Renal pelvis (tissue), 12 donors: ENCODE data around the gene MZT2B. TPM values are rescaled to one million over a fixed set of nuclear protein-coding genes. Genes with fewer than 3 reads are reported as not detected.
"Not testable (repeated sequence)": the region's sequence is repeated elsewhere in the genome, so short reads cannot be mapped to it uniquely, and the experiment has no call there.

ENCODE experiments used
- DNase-seq: peaks from one replicate; pipeline ENCODE4 v3.0.0-alpha.2; 2013
- long read RNA-seq, 16 experiments: transcript quantifications; one replicate each; lab custom pipeline, GENCODE V29; 2026
- polyA plus RNA-seq, 3 donors: library from polyadenylated mRNA; unstranded; fragments of 120-200 nt; gene quantifications; one replicate each; pipeline ENCODE4 v1.2.1, GENCODE V29; 2013; ENCODE audit not compliant: insufficient read length in 3 of 3

The MZT2B gene, protein sequence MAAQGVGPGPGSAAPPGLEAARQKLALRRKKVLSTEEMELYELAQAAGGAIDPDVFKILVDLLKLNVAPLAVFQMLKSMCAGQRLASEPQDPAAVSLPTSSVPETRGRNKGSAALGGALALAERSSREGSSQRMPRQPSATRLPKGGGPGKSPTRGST
- 100 to 1,000 TPM; 123 to 200 (median 183) TPM for polyA plus RNA-seq
- long read RNA-seq, donor 1, transcript MZT2B-203 (3 exons, 455 nt) = minor isoform, 9 of 269 reads
- long read RNA-seq, donor 1, transcript MZT2B-201 (3 exons, 933 nt) = major isoform, 215 of 269 reads
- long read RNA-seq, donor 1, transcript MZT2B-204 (2 exons, 401 nt) = minor isoform, 11 of 269 reads
- long read RNA-seq, donor 1, transcript MZT2B-206 (2 exons, 480 nt) = minor isoform, 20 of 269 reads
- long read RNA-seq, donor 1, partial matches to known transcripts = 6 of 269 reads
- long read RNA-seq, donor 1, other reads (novel, unspliced or antisense) = 5 of 269 reads
- long read RNA-seq, donor 2, transcript MZT2B-204 (2 exons, 401 nt) = minor isoform, 5 of 267 reads
- long read RNA-seq, donor 2, transcript MZT2B-203 (3 exons, 455 nt) = minor isoform, 9 of 267 reads
- long read RNA-seq, donor 2, transcript MZT2B-206 (2 exons, 480 nt) = minor isoform, 18 of 267 reads
- long read RNA-seq, donor 2, transcript MZT2B-201 (3 exons, 933 nt) = major isoform, 229 of 267 reads
- long read RNA-seq, donor 2, partial matches to known transcripts = 0 of 267 reads
- long read RNA-seq, donor 2, other reads (novel, unspliced or antisense) = 0 of 267 reads
- long read RNA-seq, donor 3, transcript MZT2B-201 (3 exons, 933 nt) = major isoform, 176 of 216 reads
- long read RNA-seq, donor 3, transcript MZT2B-206 (2 exons, 480 nt) = minor isoform, 11 of 216 reads
- long read RNA-seq, donor 3, transcript MZT2B-204 (2 exons, 401 nt) = minor isoform, 5 of 216 reads
- long read RNA-seq, donor 3, partial matches to known transcripts = 13 of 216 reads
- long read RNA-seq, donor 3, other reads (novel, unspliced or antisense) = 5 of 216 reads
- long read RNA-seq, donor 4, transcript MZT2B-203 (3 exons, 455 nt) = minor isoform, 13 of 343 reads
- long read RNA-seq, donor 4, transcript MZT2B-206 (2 exons, 480 nt) = minor isoform, 24 of 343 reads
- long read RNA-seq, donor 4, transcript MZT2B-204 (2 exons, 401 nt) = minor isoform, 23 of 343 reads
- long read RNA-seq, donor 4, transcript MZT2B-201 (3 exons, 933 nt) = major isoform, 266 of 343 reads
- long read RNA-seq, donor 4, partial matches to known transcripts = 7 of 343 reads
- long read RNA-seq, donor 4, other reads (novel, unspliced or antisense) = 0 of 343 reads
- long read RNA-seq, donor 5, transcript MZT2B-201 (3 exons, 933 nt) = major isoform, 139 of 177 reads
- long read RNA-seq, donor 5, transcript MZT2B-206 (2 exons, 480 nt) = minor isoform, 11 of 177 reads
- long read RNA-seq, donor 5, transcript MZT2B-204 (2 exons, 401 nt) = minor isoform, 15 of 177 reads
- long read RNA-seq, donor 5, partial matches to known transcripts = 0 of 177 reads
- long read RNA-seq, donor 5, other reads (novel, unspliced or antisense) = 5 of 177 reads
- long read RNA-seq, donor 6, transcript MZT2B-203 (3 exons, 455 nt) = minor isoform, 6 of 200 reads
- long read RNA-seq, donor 6, transcript MZT2B-201 (3 exons, 933 nt) = major isoform, 162 of 200 reads
- long read RNA-seq, donor 6, transcript MZT2B-204 (2 exons, 401 nt) = minor isoform, 8 of 200 reads
- long read RNA-seq, donor 6, transcript MZT2B-206 (2 exons, 480 nt) = minor isoform, 17 of 200 reads
- long read RNA-seq, donor 6, partial matches to known transcripts = 6 of 200 reads
- long read RNA-seq, donor 6, other reads (novel, unspliced or antisense) = 0 of 200 reads
- long read RNA-seq, donor 7, transcript MZT2B-206 (2 exons, 480 nt) = minor isoform, 25 of 320 reads
- long read RNA-seq, donor 7, transcript MZT2B-204 (2 exons, 401 nt) = minor isoform, 14 of 320 reads
- long read RNA-seq, donor 7, transcript MZT2B-203 (3 exons, 455 nt) = minor isoform, 8 of 320 reads
- long read RNA-seq, donor 7, transcript MZT2B-201 (3 exons, 933 nt) = major isoform, 241 of 320 reads
- long read RNA-seq, donor 7, partial matches to known transcripts = 22 of 320 reads
- long read RNA-seq, donor 7, other reads (novel, unspliced or antisense) = 0 of 320 reads
- long read RNA-seq, donor 8, transcript MZT2B-206 (2 exons, 480 nt) = minor isoform, 7 of 132 reads
- long read RNA-seq, donor 8, transcript MZT2B-201 (3 exons, 933 nt) = major isoform, 110 of 132 reads
- long read RNA-seq, donor 8, partial matches to known transcripts = 7 of 132 reads
- long read RNA-seq, donor 8, other reads (novel, unspliced or antisense) = 0 of 132 reads
- long read RNA-seq, donor 9, transcript MZT2B-201 (3 exons, 933 nt) = major isoform, 217 of 289 reads
- long read RNA-seq, donor 9, transcript MZT2B-206 (2 exons, 480 nt) = minor isoform, 17 of 289 reads
- long read RNA-seq, donor 9, transcript MZT2B-204 (2 exons, 401 nt) = minor isoform, 15 of 289 reads
- long read RNA-seq, donor 9, transcript MZT2B-203 (3 exons, 455 nt) = minor isoform, 11 of 289 reads
- long read RNA-seq, donor 9, partial matches to known transcripts = 19 of 289 reads
- long read RNA-seq, donor 9, other reads (novel, unspliced or antisense) = 0 of 289 reads
- long read RNA-seq, donor 10, transcript MZT2B-206 (2 exons, 480 nt) = minor isoform, 14 of 208 reads
- long read RNA-seq, donor 10, transcript MZT2B-203 (3 exons, 455 nt) = minor isoform, 7 of 208 reads
- long read RNA-seq, donor 10, transcript MZT2B-201 (3 exons, 933 nt) = major isoform, 175 of 208 reads
- long read RNA-seq, donor 10, transcript MZT2B-204 (2 exons, 401 nt) = minor isoform, 7 of 208 reads
- long read RNA-seq, donor 10, partial matches to known transcripts = 0 of 208 reads
- long read RNA-seq, donor 10, other reads (novel, unspliced or antisense) = 0 of 208 reads
- long read RNA-seq, donor 11, transcript MZT2B-201 (3 exons, 933 nt) = major isoform, 141 of 185 reads
- long read RNA-seq, donor 11, transcript MZT2B-203 (3 exons, 455 nt) = minor isoform, 5 of 185 reads
- long read RNA-seq, donor 11, transcript MZT2B-204 (2 exons, 401 nt) = minor isoform, 6 of 185 reads
- long read RNA-seq, donor 11, transcript MZT2B-206 (2 exons, 480 nt) = minor isoform, 13 of 185 reads
- long read RNA-seq, donor 11, partial matches to known transcripts = 16 of 185 reads
- long read RNA-seq, donor 11, other reads (novel, unspliced or antisense) = 0 of 185 reads
- long read RNA-seq, donor 12, transcript MZT2B-201 (3 exons, 933 nt) = major isoform, 232 of 309 reads
- long read RNA-seq, donor 12, transcript MZT2B-204 (2 exons, 401 nt) = minor isoform, 13 of 309 reads
- long read RNA-seq, donor 12, transcript MZT2B-203 (3 exons, 455 nt) = minor isoform, 12 of 309 reads
- long read RNA-seq, donor 12, transcript MZT2B-206 (2 exons, 480 nt) = minor isoform, 25 of 309 reads
- long read RNA-seq, donor 12, partial matches to known transcripts = 21 of 309 reads
- long read RNA-seq, donor 12, other reads (novel, unspliced or antisense) = 0 of 309 reads
- long read RNA-seq, donor 13, transcript MZT2B-201 (3 exons, 933 nt) = major isoform, 89 of 113 reads
- long read RNA-seq, donor 13, transcript MZT2B-204 (2 exons, 401 nt) = minor isoform, 6 of 113 reads
- long read RNA-seq, donor 13, transcript MZT2B-206 (2 exons, 480 nt) = minor isoform, 12 of 113 reads
- long read RNA-seq, donor 13, partial matches to known transcripts = 0 of 113 reads
- long read RNA-seq, donor 13, other reads (novel, unspliced or antisense) = 0 of 113 reads
- long read RNA-seq, donor 14 = 0 reads
- long read RNA-seq, donor 15, transcript MZT2B-206 (2 exons, 480 nt) = minor isoform, 18 of 260 reads
- long read RNA-seq, donor 15, transcript MZT2B-204 (2 exons, 401 nt) = minor isoform, 13 of 260 reads
- long read RNA-seq, donor 15, transcript MZT2B-203 (3 exons, 455 nt) = minor isoform, 5 of 260 reads
- long read RNA-seq, donor 15, transcript MZT2B-201 (3 exons, 933 nt) = major isoform, 217 of 260 reads
- long read RNA-seq, donor 15, partial matches to known transcripts = 0 of 260 reads
- long read RNA-seq, donor 15, other reads (novel, unspliced or antisense) = 0 of 260 reads
- long read RNA-seq, donor 16, transcript MZT2B-201 (3 exons, 933 nt) = major isoform, 225 of 289 reads
- long read RNA-seq, donor 16, transcript MZT2B-206 (2 exons, 480 nt) = minor isoform, 25 of 289 reads
- long read RNA-seq, donor 16, transcript MZT2B-203 (3 exons, 455 nt) = minor isoform, 6 of 289 reads
- long read RNA-seq, donor 16, transcript MZT2B-204 (2 exons, 401 nt) = minor isoform, 15 of 289 reads
- long read RNA-seq, donor 16, partial matches to known transcripts = 13 of 289 reads
- long read RNA-seq, donor 16, other reads (novel, unspliced or antisense) = 0 of 289 reads

DNA sequence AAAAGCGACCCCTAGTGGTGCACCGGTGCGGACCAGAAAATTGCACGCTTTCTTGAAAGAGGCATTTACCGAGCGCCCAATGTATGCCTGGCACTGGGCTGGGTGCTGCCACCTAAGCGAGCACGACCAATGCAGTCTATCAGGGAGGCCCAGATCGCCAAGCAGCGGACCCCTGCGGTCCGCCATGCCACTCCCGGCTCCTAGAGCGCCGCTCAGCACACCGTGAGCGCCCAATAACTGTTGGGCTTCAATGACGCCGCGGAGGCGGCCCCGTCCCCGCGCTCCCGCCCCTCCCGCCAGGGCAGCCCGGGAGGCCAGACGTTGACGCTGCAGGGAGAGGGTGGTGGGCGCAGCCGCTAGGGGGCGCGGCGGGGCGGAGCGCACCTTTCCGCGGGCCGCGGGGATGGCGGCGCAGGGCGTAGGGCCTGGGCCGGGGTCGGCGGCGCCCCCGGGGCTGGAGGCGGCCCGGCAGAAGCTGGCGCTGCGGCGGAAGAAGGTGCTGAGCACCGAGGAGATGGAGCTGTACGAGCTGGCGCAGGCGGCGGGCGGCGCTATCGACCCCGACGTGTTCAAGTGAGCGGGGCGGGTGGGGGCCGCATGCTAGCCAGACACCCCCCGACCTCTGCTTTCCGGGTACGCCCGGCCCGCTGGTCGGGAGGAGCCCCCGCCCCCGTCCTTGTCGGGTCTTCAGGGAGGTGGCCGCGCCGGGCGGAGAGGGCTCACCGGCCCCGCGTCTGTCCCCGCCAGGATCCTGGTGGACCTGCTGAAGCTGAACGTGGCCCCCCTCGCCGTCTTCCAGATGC, at the start of gene MZT2B:
Gene MZT2B (plus strand): TSS at position 383 of the 803 bp plus-strand sequence. CDS start 21 bp downstream, at position 404.
- peak; percentile 85 for DNase-seq

GRCh38 chr2:130135692-130136541, 46.1 kb upstream of the MZT2B start:
- no peak for DNase-seq

DNA sequence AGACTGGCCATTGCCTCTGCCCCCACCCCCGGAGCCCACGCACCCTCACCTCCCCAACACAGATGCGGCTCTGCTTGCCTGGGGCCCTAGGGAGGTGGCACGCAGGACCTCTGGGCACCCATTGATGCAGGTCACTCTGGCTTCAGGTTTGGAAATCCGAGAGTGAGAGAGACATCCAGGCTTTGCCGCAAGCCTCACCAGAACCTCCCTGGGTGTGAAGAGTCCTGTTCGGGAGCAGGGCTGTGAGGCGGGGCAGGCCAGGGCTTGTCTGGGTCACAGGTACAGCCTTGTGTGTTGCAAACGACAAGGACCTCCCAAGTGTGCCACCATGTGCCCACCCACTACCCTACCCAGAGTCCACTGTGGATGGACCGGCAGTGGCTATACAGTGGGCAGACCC, 45.5 kb upstream of the MZT2B start:
- DNase-seq = not testable (repeated sequence)

DNA sequence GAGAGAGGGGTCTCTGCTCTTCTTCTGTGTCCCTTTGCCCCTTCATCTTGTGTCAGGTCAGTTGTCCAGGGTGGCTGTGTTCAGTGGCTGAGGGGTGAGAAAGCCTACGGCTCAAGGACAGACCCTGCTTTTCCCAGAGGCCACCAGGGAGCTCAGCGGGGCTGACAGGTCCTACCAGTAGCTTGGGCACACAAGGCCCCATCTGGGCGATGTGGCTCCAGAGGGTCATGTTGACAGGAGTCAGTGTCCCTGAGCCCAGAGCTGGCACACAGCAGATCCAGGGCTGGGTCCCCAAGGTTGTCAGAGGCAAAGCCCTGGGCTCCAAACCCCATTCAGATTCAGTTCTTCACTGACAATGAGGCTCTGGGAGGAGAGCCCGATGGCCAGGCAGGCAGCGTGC, 44.9 kb upstream of the MZT2B start:
- not testable (repeated sequence) for DNase-seq

GRCh38 chr2:130138326-130138725, 43.7 kb upstream of the MZT2B start:
- not testable (repeated sequence) for DNase-seq

DNA sequence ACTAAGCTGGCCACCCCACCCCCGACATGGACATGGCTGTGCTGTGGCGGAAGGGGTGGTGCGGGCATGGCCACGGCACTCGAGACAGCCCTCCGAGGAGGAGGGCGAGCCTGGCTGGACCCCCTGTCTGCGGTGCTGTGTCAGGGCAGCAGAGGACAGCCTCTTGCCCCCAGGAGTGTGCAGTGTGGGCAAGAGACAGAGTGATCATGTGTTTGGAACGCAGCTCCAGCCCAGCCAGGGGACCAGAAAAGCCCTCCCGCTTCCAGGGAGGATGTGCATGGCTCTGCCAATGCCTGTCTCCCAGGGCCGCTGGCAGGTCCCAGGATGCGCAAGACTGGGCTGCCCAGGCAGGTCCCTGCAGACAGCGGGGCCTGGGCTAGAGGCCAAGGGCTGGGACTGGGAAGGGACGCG, 43.2 kb upstream of the MZT2B start:
- DNase-seq = not testable (repeated sequence)

- not testable (repeated sequence) for DNase-seq
Observed at GRCh38 chr2:130139331-130140280, 42.5 kb upstream of the MZT2B start.

DNA sequence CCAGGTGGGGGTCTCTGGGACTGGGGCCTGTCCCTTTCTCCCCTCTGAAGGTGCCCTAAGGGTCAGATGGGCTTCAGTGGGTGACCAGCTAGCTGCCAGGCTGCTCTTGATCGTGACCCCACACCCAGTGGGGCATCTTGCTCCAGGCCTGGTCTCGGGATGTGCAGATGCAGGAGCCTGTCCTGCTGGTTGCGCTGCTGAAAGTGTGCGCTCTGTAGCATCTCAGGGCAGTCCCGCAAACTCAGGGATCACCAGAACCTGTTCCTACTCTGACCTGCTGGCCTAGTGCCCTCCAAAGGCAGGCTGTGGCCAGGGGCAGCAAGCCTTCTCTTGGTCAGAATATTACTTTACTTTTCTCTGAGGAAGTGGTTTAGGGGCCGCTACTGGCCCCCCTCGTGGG, 41.5 kb upstream of the MZT2B start:
- not testable (repeated sequence) for DNase-seq

DNA sequence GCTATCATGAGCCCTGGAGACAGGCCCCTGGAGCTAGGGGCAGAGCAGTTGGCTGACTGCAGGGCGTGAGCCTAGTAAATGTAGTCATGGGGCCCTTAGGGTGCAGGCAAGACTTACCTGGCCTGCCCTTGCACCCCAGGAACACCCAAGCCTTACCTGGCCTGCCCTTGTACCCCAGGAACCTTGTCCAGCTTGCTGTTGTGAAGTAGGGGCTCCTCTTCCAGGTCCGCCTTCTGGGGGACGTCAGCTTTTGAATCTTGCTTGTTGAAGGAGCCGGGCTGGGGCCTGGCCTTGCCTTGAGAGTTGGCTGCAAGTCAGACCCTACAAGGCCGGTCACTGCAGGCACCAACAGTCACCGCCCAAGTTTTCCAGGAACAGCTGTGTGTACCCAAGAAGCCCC, 41.1 kb upstream of the MZT2B start:
- DNase-seq = not testable (repeated sequence)

- DNase-seq = not testable (repeated sequence)
Observed at GRCh38 chr2:130141645-130142370, 40.3 kb upstream of the MZT2B start.
